ENCODE measurements around the gene PTOV1.
"Not testable (repeated sequence)": the region's sequence is repeated elsewhere in the genome, so short reads cannot be mapped to it uniquely, and the experiment has no call there.

PTOV1 gene

GRCh38 chr19:49817964-49818648 lies 32.9 kb upstream of the PTOV1 start, which contains the start of gene MED25:
MED25 (plus strand) TSS chr19:49818289; CDS start chr19:49818342, 53 bp downstream.
- in situ Hi-C loops (cut with MboI; ENCODE audit: low sequenced_read_pairs): no loop called here

- in situ Hi-C loops (cut with MboI; ENCODE audit: low sequenced_read_pairs): no loop called here
Observed at GRCh38 chr19:49818649-49819370, 32.1 kb upstream of the PTOV1 start.

- in situ Hi-C loops (cut with MboI; ENCODE audit: low sequenced_read_pairs): not testable (repeated sequence)
Observed at GRCh38 chr19:49819452-49820115, 31.4 kb upstream of the PTOV1 start.

GRCh38 chr19:49820125-49820524 lies 30.8 kb upstream of the PTOV1 start:
- in situ Hi-C loops (cut with MboI; ENCODE audit: low sequenced_read_pairs): no loop called here

- in situ Hi-C loops (cut with MboI; ENCODE audit: low sequenced_read_pairs): no loop called here
Observed at GRCh38 chr19:49823472-49823871, 27.5 kb upstream of the PTOV1 start.

GRCh38 chr19:49824662-49825061 lies 26.3 kb upstream of the PTOV1 start:
- in situ Hi-C loops (cut with MboI; ENCODE audit: low sequenced_read_pairs): no loop called here

- in situ Hi-C loops (cut with MboI; ENCODE audit: low sequenced_read_pairs): no loop called here
Observed at GRCh38 chr19:49827034-49827433, 23.9 kb upstream of the PTOV1 start.

- in situ Hi-C loops (cut with MboI; ENCODE audit: low sequenced_read_pairs): no loop called here
Observed at GRCh38 chr19:49829200-49829599, 21.8 kb upstream of the PTOV1 start.

GRCh38 chr19:49829721-49830120 lies 21.2 kb upstream of the PTOV1 start:
- in situ Hi-C loops (cut with MboI; ENCODE audit: low sequenced_read_pairs): no loop called here

- in situ Hi-C loops (cut with MboI; ENCODE audit: low sequenced_read_pairs): no loop called here
Observed at GRCh38 chr19:49830766-49831165, 20.2 kb upstream of the PTOV1 start.

- in situ Hi-C loops (cut with MboI; ENCODE audit: low sequenced_read_pairs): no loop called here
Observed at GRCh38 chr19:49831592-49831991, 19.4 kb upstream of the PTOV1 start.

- in situ Hi-C loops (cut with MboI; ENCODE audit: low sequenced_read_pairs): no loop called here
Observed at GRCh38 chr19:49832556-49832955, 18.4 kb upstream of the PTOV1 start.

- in situ Hi-C loops (cut with MboI; ENCODE audit: low sequenced_read_pairs): no loop called here
Observed at GRCh38 chr19:49833599-49833998, 17.4 kb upstream of the PTOV1 start.

- in situ Hi-C loops (cut with MboI; ENCODE audit: low sequenced_read_pairs): no loop called here
Observed at GRCh38 chr19:49835562-49835961, 15.4 kb upstream of the PTOV1 start.

- in situ Hi-C loops (cut with MboI; ENCODE audit: low sequenced_read_pairs): no loop called here
Observed at GRCh38 chr19:49836176-49837008, 14.6 kb upstream of the PTOV1 start.

GRCh38 chr19:49837009-49837310 lies 14.0 kb upstream of the PTOV1 start:
- in situ Hi-C loops (cut with MboI; ENCODE audit: low sequenced_read_pairs): no loop called here

GRCh38 chr19:49837425-49837824 lies 13.5 kb upstream of the PTOV1 start:
- in situ Hi-C loops (cut with MboI; ENCODE audit: low sequenced_read_pairs): no loop called here

- in situ Hi-C loops (cut with MboI; ENCODE audit: low sequenced_read_pairs): no loop called here
Observed at GRCh38 chr19:49838885-49839588, 11.9 kb upstream of the PTOV1 start.

- in situ Hi-C loops (cut with MboI; ENCODE audit: low sequenced_read_pairs): no loop called here
Observed at GRCh38 chr19:49839713-49840112, 11.2 kb upstream of the PTOV1 start.

- in situ Hi-C loops (cut with MboI; ENCODE audit: low sequenced_read_pairs): no loop called here
Observed at GRCh38 chr19:49840321-49840720, 10.6 kb upstream of the PTOV1 start.
